GM20000 (cell line): Measurements from ENCODE around the gene SYNCRIP.
"Not testable (repeated sequence)": the region's sequence is repeated elsewhere in the genome, so short reads cannot be mapped to it uniquely, and the experiment has no call there.

Experiments used
- DNase-seq: peaks from one replicate; pipeline ENCODE4 v3.0.0; 2012; ENCODE audit warnings: low spot score
- TF ChIP-seq, protein P1 (sequence below): IDR thresholded peaks from 2 replicates; pipeline ENCODE4 v1.5.1; 2012; ENCODE audit warnings: mild to moderate bottlenecking, control low read depth; ENCODE audit errors: extremely low read depth, missing control alignments

The SYNCRIP gene

DNA sequence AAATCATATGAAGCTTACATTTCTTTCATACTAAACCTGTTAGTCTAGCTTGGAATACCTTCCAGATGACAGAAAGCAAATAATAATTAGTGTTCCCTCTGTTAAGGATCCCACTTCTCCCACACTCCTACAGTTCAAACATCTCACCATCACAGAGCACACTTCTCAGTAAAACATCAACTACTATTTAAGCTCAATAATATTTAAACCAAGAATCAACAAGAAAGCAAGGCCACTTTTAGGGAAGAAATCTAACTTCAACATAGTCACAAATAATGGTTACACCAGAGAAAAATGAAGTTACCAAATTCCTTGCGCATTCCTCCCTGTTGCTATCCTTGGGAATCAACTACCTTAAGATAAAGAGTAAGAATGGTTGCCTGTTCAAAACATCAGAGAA is 50.7 kb downstream of the SYNCRIP start:
- TF ChIP-seq, protein P1, sequence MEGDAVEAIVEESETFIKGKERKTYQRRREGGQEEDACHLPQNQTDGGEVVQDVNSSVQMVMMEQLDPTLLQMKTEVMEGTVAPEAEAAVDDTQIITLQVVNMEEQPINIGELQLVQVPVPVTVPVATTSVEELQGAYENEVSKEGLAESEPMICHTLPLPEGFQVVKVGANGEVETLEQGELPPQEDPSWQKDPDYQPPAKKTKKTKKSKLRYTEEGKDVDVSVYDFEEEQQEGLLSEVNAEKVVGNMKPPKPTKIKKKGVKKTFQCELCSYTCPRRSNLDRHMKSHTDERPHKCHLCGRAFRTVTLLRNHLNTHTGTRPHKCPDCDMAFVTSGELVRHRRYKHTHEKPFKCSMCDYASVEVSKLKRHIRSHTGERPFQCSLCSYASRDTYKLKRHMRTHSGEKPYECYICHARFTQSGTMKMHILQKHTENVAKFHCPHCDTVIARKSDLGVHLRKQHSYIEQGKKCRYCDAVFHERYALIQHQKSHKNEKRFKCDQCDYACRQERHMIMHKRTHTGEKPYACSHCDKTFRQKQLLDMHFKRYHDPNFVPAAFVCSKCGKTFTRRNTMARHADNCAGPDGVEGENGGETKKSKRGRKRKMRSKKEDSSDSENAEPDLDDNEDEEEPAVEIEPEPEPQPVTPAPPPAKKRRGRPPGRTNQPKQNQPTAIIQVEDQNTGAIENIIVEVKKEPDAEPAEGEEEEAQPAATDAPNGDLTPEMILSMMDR: no peak
- no peak for DNase-seq

DNA sequence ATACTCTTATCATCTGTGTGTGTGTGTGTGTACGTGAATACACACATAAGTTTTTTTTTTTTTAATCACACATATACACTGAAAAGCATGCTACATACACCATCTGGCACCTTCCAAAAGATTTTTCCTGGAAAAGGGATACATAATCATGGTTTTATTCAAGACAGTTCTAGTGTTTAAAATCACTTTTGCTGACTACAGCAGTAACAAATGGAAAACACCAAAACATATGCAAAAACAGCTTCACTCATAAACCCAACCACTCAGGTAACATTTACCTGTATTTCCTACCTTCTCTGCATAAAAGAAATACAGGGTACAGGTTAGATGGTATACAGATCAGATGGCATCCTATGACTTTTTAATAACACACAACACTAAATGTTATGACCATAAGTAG is 51.5 kb downstream of the SYNCRIP start:
- TF ChIP-seq, protein P1: no peak
- no peak for DNase-seq

DNA sequence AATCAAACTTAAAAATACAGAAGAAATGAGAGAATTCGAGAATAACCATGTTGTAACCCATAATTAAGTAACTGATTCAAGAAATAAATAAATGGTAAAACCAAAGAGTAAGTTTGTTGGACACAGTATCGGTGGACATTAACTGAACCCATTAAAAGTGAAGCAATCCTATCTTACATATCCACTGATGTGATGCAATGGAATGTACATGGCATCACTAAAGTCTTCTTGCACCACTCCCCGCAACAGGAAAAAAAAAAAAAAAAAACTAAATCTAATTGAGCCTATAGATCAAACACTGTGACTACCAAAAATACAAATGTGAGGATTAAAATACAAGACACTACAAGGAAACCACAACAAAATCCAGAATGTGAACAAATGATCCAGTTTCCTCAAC is 56.9 kb downstream of the SYNCRIP start:
- TF ChIP-seq, protein P1: no peak
- no peak for DNase-seq

DNA sequence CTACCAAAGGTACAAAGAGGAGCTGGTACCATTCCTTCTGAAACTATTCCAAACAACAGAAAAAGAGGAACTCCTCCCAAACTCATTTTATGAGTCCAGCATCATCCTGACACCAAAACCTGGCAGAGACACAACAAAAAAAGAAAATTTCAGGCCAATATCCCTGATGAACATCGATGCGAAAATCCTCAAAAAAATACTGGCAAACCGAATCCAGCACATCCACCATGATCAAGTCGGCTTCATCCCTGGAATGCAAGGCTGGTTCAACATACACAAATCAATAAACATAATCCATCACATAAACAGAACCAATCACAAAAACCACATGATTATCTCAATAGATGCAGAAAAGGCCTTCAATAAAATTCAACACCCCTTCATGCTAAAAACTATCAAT is 59.9 kb downstream of the SYNCRIP start:
- not testable (repeated sequence) for DNase-seq

DNA sequence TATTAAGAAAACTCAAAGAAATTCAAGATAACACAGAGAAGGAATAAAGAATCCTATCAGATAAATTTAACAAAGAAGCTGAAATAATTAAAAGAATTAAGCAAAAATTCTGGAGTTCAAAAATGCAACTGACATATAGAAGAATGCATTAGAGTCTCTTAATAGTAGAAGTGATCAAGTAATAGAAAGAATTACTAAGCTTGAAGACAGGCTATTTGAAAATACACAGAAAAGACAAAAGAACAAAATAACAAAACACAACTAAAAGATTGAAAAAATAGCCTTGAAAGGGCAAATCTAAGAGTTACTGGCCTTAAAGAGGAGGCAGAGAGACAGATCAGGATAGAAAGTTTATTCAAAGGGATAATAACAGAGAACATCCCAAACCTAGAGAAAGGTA is 61.1 kb downstream of the SYNCRIP start:
- DNase-seq: no peak
- TF ChIP-seq, protein P1: no peak

- TF ChIP-seq, protein P1: no peak
- no peak for DNase-seq
Observed at GRCh38 chr6:85580878-85581267, 61.8 kb downstream of the SYNCRIP start.

- no peak for DNase-seq
- TF ChIP-seq, protein P1: no peak
Observed at GRCh38 chr6:85580118-85580877, 62.4 kb downstream of the SYNCRIP start.

- TF ChIP-seq, protein P1: no peak
- DNase-seq: no peak
Observed at GRCh38 chr6:85579581-85579980, 63.1 kb downstream of the SYNCRIP start.
